ENCODE results near the gene SLC6A3. TPM values are rescaled to one million over a fixed set of nuclear protein-coding genes. Genes with fewer than 3 reads are reported as not detected.

SLC6A3 gene
- total and polyA plus RNA-seq, 2 donors (not counting 1 experiment from before 2014, with no cell fraction given): 0.01 to 0.15 TPM

GRCh38 chr5:1474866-1475543 lies 29.8 kb upstream of the SLC6A3 start:
- H3K27ac ChIP-seq (ENCODE audit: low read length in 2 of 2): no peak overlapping the region
- H3K36me3 ChIP-seq (replicated peaks in 1 of 2; ENCODE audit: control extremely low read depth in 1 of 2, control insufficient read depth in 1 of 2, extremely low read depth in 1 of 2, insufficient read depth in 2 of 2, low read length in 1 of 2): peaks cover 2 to 86% of the 10 kb centered on the region in 2 experiments
- H3K27me3 ChIP-seq (replicated peaks in 1 of 4; ENCODE audit: control extremely low read depth in 1 of 4, control insufficient read depth in 3 of 4, insufficient read depth in 4 of 4, low read length in 3 of 4): no peaks in the 10 kb centered on the region
- no peak overlapping the region for H3K4me3 Mint-ChIP-seq
- no peak overlapping the region for H2AFZ ChIP-seq (ENCODE audit: insufficient read depth, low read depth, low read length, poor library complexity, severe bottlenecking)
- no peak overlapping the region for H3K27ac Mint-ChIP-seq
- H3K9me3 Mint-ChIP-seq (ENCODE audit: insufficient read depth): no peaks in the 10 kb centered on the region
- H3K4me1 ChIP-seq (ENCODE audit: control insufficient read depth in 2 of 2, insufficient read depth in 2 of 2, low read length in 2 of 2): peaks cover 7 to 11% of the 10 kb centered on the region in 2 donors
- no peak for ATAC-seq (ENCODE audit: low read depth)
- TF ChIP-seq, protein P1, sequence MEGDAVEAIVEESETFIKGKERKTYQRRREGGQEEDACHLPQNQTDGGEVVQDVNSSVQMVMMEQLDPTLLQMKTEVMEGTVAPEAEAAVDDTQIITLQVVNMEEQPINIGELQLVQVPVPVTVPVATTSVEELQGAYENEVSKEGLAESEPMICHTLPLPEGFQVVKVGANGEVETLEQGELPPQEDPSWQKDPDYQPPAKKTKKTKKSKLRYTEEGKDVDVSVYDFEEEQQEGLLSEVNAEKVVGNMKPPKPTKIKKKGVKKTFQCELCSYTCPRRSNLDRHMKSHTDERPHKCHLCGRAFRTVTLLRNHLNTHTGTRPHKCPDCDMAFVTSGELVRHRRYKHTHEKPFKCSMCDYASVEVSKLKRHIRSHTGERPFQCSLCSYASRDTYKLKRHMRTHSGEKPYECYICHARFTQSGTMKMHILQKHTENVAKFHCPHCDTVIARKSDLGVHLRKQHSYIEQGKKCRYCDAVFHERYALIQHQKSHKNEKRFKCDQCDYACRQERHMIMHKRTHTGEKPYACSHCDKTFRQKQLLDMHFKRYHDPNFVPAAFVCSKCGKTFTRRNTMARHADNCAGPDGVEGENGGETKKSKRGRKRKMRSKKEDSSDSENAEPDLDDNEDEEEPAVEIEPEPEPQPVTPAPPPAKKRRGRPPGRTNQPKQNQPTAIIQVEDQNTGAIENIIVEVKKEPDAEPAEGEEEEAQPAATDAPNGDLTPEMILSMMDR (IDR thresholded peaks at IDR 0.05): no peak
- WGBS (ENCODE audit: insufficient coverage): 95% methylated on average over 24 of the region's 24 CpGs
- peaks cover 39% of the 10 kb centered on the region for H3K79me2 ChIP-seq (ENCODE audit: control insufficient read depth, insufficient read depth, low read length)
- intact Hi-C loops (cut with micrococcal nuclease): no loop called here
- H3K4me1 Mint-ChIP-seq: peaks cover 13% of the 10 kb centered on the region
- H3K9me3 ChIP-seq (ENCODE audit: control extremely low read depth in 1 of 3, control insufficient read depth in 2 of 3, insufficient read depth in 1 of 3, low read length in 2 of 3): no peaks in the 10 kb centered on the region
- POLR2A ChIA-PET: no interaction called here
- H3K4me3 ChIP-seq (ENCODE audit: control extremely low read depth in 1 of 5, extremely low read depth in 1 of 5, insufficient read depth in 1 of 5, low read depth in 2 of 5, low read length in 4 of 5): no peak overlapping the region
- H3K9ac ChIP-seq (ENCODE audit: low read length): no peak overlapping the region
- CTCF ChIA-PET: no interaction called here
- DNase-seq: no peak
- H4K20me1 ChIP-seq (ENCODE audit: control insufficient read depth, insufficient read depth, low read length, poor library complexity, severe bottlenecking): peaks cover 12% of the 10 kb centered on the region
- no peak overlapping the region for H3K4me2 ChIP-seq (replicated peaks; ENCODE audit: low read depth, low read length, poor library complexity, severe bottlenecking)
- no peaks in the 10 kb centered on the region for H3K27me3 Mint-ChIP-seq

DNA sequence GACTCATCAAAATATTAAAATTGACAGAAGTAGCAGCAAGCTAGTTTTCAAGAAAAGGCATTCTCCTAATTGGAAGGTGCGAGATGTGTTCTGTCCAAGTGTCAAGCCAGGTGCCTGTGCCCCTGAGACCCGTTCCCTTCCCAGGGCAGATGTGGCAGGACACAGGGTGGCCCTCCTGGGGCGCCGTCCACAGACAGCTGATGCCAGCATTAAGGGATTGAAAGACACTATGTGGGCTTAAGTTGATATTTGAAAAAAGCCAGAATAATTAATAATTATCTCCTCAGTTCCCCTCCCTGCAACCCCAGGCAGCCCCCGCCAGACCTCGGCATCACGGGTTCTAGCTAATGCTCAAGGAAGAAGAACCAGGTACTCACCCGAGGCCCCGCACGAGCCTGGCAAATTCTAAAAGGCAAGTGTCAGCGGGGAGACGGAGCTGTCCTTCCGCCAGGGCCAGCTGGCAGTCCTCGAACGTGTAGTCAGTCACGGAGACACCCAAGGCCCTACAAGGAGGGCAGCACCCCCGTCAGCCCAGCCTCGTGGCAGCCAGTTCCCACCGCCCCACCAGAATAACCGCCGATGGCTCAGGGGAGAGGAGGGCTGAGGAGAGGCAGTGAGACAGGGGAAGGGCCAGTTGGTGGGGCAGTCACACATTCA lies 29.1 kb upstream of the SLC6A3 start:
- H3K4me3 ChIP-seq (ENCODE audit: control extremely low read depth in 1 of 5, extremely low read depth in 1 of 5, insufficient read depth in 1 of 5, low read depth in 2 of 5, low read length in 4 of 5): no peak overlapping the region
- no peak overlapping the region for H2AFZ ChIP-seq (ENCODE audit: insufficient read depth, low read depth, low read length, poor library complexity, severe bottlenecking)
- 97% methylated on average over 19 of the region's 21 CpGs for WGBS (ENCODE audit: insufficient coverage)
- intact Hi-C loops (cut with micrococcal nuclease): no loop called here
- H3K79me2 ChIP-seq (ENCODE audit: control insufficient read depth, insufficient read depth, low read length): peaks cover 33% of the 10 kb centered on the region
- no peaks in the 10 kb centered on the region for H3K27me3 ChIP-seq (replicated peaks in 1 of 4; ENCODE audit: control extremely low read depth in 1 of 4, control insufficient read depth in 3 of 4, insufficient read depth in 4 of 4, low read length in 3 of 4)
- peaks cover 6% of the 10 kb centered on the region for H3K4me1 Mint-ChIP-seq
- no peak overlapping the region for H3K4me3 Mint-ChIP-seq
- TF ChIP-seq, protein P1 (IDR thresholded peaks at IDR 0.05): no peak
- no peak for TF ChIP-seq EZH2 (IDR thresholded peaks at IDR 0.05; ENCODE audit: borderline replicate concordance, insufficient read depth, low read depth, low read length, poor library complexity, severe bottlenecking)
- POLR2A ChIA-PET: no interaction called here
- no peak overlapping the region for H3K27ac Mint-ChIP-seq
- no peaks in the 10 kb centered on the region for H3K9me3 ChIP-seq (ENCODE audit: control extremely low read depth in 1 of 3, control insufficient read depth in 2 of 3, insufficient read depth in 1 of 3, low read length in 2 of 3)
- no peaks in the 10 kb centered on the region for H3K27me3 Mint-ChIP-seq
- CTCF ChIA-PET: no interaction called here
- H4K20me1 ChIP-seq (ENCODE audit: control insufficient read depth, insufficient read depth, low read length, poor library complexity, severe bottlenecking): peaks cover 15% of the 10 kb centered on the region
- H3K4me2 ChIP-seq (replicated peaks; ENCODE audit: low read depth, low read length, poor library complexity, severe bottlenecking): no peak overlapping the region
- H3K9ac ChIP-seq (ENCODE audit: low read length): no peak overlapping the region
- DNase-seq: peak; percentile 8
- H3K27ac ChIP-seq (ENCODE audit: low read length in 2 of 2): no peak overlapping the region
- peaks cover under 1 to 4% of the 10 kb centered on the region in 2 donors for H3K4me1 ChIP-seq (ENCODE audit: control insufficient read depth in 2 of 2, insufficient read depth in 2 of 2, low read length in 2 of 2)
- ATAC-seq (ENCODE audit: low read depth): no peak
- no peaks in the 10 kb centered on the region for H3K9me3 Mint-ChIP-seq (ENCODE audit: insufficient read depth)
- H3K36me3 ChIP-seq (replicated peaks in 1 of 2; ENCODE audit: control extremely low read depth in 1 of 2, control insufficient read depth in 1 of 2, extremely low read depth in 1 of 2, insufficient read depth in 2 of 2, low read length in 1 of 2): peaks cover 2 to 87% of the 10 kb centered on the region in 2 experiments

All from B cell (primary cell).